HG03196 (cell line): Measurements from ENCODE around the gene CARF.

ENCODE experiments used
- ATAC-seq: cut with Tn5 transposase; IDR thresholded peaks from one replicate; pipeline ENCODE4 v1.9.1; 2021; ENCODE audit not compliant: unreplicated experiment

CARF gene

GRCh38 chr2:203018181-203018580 lies 106.1 kb downstream of the CARF start:
- ATAC-seq, result no peak

GRCh38 chr2:203019142-203019541 lies 107.1 kb downstream of the CARF start:
- no peak for ATAC-seq

GRCh38 chr2:203021991-203022390 lies 109.9 kb downstream of the CARF start:
- ATAC-seq, result no peak

- no peak for ATAC-seq
Observed at GRCh38 chr2:203022751-203023150, 110.7 kb downstream of the CARF start.

GRCh38 chr2:203025592-203025991 lies 113.5 kb downstream of the CARF start:
- ATAC-seq, result no peak

GRCh38 chr2:203030545-203030944 lies 118.5 kb downstream of the CARF start:
- no peak for ATAC-seq

- no peak for ATAC-seq
Observed at GRCh38 chr2:203030991-203031390, 118.9 kb downstream of the CARF start.

- ATAC-seq, result no peak
Observed at GRCh38 chr2:203033395-203033794, 121.3 kb downstream of the CARF start.

- no peak for ATAC-seq
Observed at GRCh38 chr2:203035879-203036470, 123.9 kb downstream of the CARF start.
